K562 (cell line): ENCODE results near the gene ANKRD34A. TPM values are rescaled to one million over a fixed set of nuclear protein-coding genes. Genes with fewer than 3 reads are reported as not detected.

Experiments used
- ADNP ChIP-seq: fragments of 200-800 bp; sonication (Bioruptor generic); IDR thresholded peaks from 2 replicates; pipeline ENCODE4 v1.6.1; 2016; ENCODE audit warnings: missing genetic modification characterization, missing compliant biosample characterization
- CBFA2T3 ChIP-seq: fragments of 450-650 bp; IDR thresholded peaks from 2 replicates; pipeline ENCODE4 v1.6.1; 2017
- CBX3 ChIP-seq, 2 experiments: IDR thresholded peaks; 1 replicate in 1 of 2; 2 replicates in 1 of 2; pipeline ENCODE4 v1.6.1; 2012; ENCODE audit warnings: inconsistent platforms in 2 of 2, low read length in 2 of 2, borderline replicate concordance in 1 of 2, control low read depth in 1 of 2
- CBX5 ChIP-seq: IDR thresholded peaks from 2 replicates; pipeline ENCODE4 v1.6.1; 2014; ENCODE audit warnings: low read depth, borderline replicate concordance
- ERF ChIP-seq: fragments of 450-650 bp; formaldehyde crosslinking; IDR thresholded peaks from 2 replicates; pipeline ENCODE4 v1.4.0; 2020; ENCODE audit warnings: mild to moderate bottlenecking, mixed read lengths
- HNRNPK ChIP-seq: fragments of 200-400 bp; formaldehyde crosslinking; IDR thresholded peaks from one replicate; pipeline ENCODE4 v1.6.1; 2018; ENCODE audit warnings: mild to moderate bottlenecking, low read depth, low read length; ENCODE audit not compliant: poor library complexity, severe bottlenecking
- HNRNPL ChIP-seq: fragments of 200-400 bp; formaldehyde crosslinking; IDR thresholded peaks from 2 replicates; pipeline ENCODE4 v1.6.1; 2017; ENCODE audit warnings: low read depth, mild to moderate bottlenecking, low read length
- HOXB6 ChIP-seq: fragments of 250-450 bp; sonication (Bioruptor Pico); IDR thresholded peaks from 2 replicates; pipeline ENCODE4 v1.5.1; 2022; ENCODE audit warnings: mild to moderate bottlenecking, borderline replicate concordance
- L3MBTL2 ChIP-seq: fragments of 450-650 bp; IDR thresholded peaks from 2 replicates; pipeline ENCODE4 v1.6.1; 2016; ENCODE audit warnings: mild to moderate bottlenecking, moderate library complexity
- NBN ChIP-seq: fragments of 450-650 bp; IDR thresholded peaks from 2 replicates; pipeline ENCODE4 v1.6.1; 2016; ENCODE audit warnings: low read depth, mild to moderate bottlenecking
- POLR2H ChIP-seq: IDR thresholded peaks from 2 replicates; pipeline ENCODE4 v1.6.1; 2016; ENCODE audit warnings: missing genetic modification characterization, low read depth, mild to moderate bottlenecking, control low read depth, missing compliant biosample characterization, moderate library complexity
- RAD21 ChIP-seq, 2 experiments: fragments of 250-450 bp in 1 of 2; fragments of 450-650 bp in 1 of 2; sonication (Bioruptor Pico) in 1 of 2; formaldehyde crosslinking in 1 of 2; IDR thresholded peaks in 1 of 2; conservative IDR thresholded peaks in 1 of 2; 2 replicates each; pipeline versions ENCODE4 v1.4.0 to v1.8.0; 2020 to 2022; ENCODE audit warnings: mild to moderate bottlenecking in 2 of 2, moderate library complexity in 1 of 2
- RNF2 ChIP-seq: sonication (generic); IDR thresholded peaks from 2 replicates; pipeline ENCODE4 v1.6.1; 2016
- SIN3A ChIP-seq, 2 experiments: fragments of 150-350 bp in 1 of 2; IDR thresholded peaks; 2 replicates each; pipeline ENCODE4 v1.6.1; 2011 to 2016; ENCODE audit warnings: borderline replicate concordance in 2 of 2, low read depth in 2 of 2, low read length in 2 of 2, mild to moderate bottlenecking in 2 of 2, moderate library complexity in 2 of 2; ENCODE audit not compliant: control insufficient read depth in 1 of 2
- SNRNP70 ChIP-seq: fragments of 200-400 bp; formaldehyde crosslinking; optimal IDR thresholded peaks from 2 replicates; pipeline ENCODE3; 2017; ENCODE audit warnings: low read depth, low read length
- TAL1 ChIP-seq: fragments of 450-650 bp; IDR thresholded peaks from 2 replicates; pipeline ENCODE4 v1.6.1; 2016; ENCODE audit warnings: mild to moderate bottlenecking
- ZFPM2 ChIP-seq: fragments of 250-450 bp; sonication (Bioruptor Pico); IDR thresholded peaks from 2 replicates; pipeline ENCODE4 v1.5.1; 2022; ENCODE audit warnings: mild to moderate bottlenecking
- ZNF41 ChIP-seq: fragments of 250-450 bp; sonication (Bioruptor Pico); conservative IDR thresholded peaks from 2 replicates; pipeline ENCODE4 v1.4.0; 2020; ENCODE audit warnings: mild to moderate bottlenecking
- ZNF431 ChIP-seq: sonication (generic); formaldehyde crosslinking; IDR thresholded peaks from 2 replicates; pipeline ENCODE4 v1.8.0; 2022; ENCODE audit warnings: mild to moderate bottlenecking, missing genetic modification reagents
- ZNF830 ChIP-seq: fragments of 250-450 bp; sonication (Bioruptor Pico); IDR thresholded peaks from 2 replicates; pipeline ENCODE4 v1.5.0; 2021; ENCODE audit warnings: mild to moderate bottlenecking
- polyA plus RNA-seq, 8 experiments: library from polyadenylated mRNA; depleted of rRNA in 4 of 8; stranded (reverse) in 5 of 8; unstranded in 3 of 8; fragments of >200 nt; fragmentation: Nextera tagmentation in 2 of 8; fragmentation: Illumina TruSeq in 1 of 8; extraction: Ambion mirVana in 2 of 8; extraction: Trizol in 1 of 8; gene quantifications; 2 replicates each; pipeline versions ENCODE4 v1.2.1 to v1.2.3, GENCODE V29; 2011 to 2014; ENCODE audit warnings: inconsistent platforms in 1 of 8, missing spikeins in 1 of 8
- total RNA-seq, 7 experiments: library from RNA; depleted of rRNA in 6 of 7; stranded (reverse); fragments of >200 nt in 6 of 7; fragmentation: Illumina TruSeq in 2 of 7; extraction: Trizol in 2 of 7; gene quantifications; 2 replicates each; pipeline versions ENCODE4 v1.2.1 to v1.2.3, GENCODE V29; 2011 to 2021; ENCODE audit warnings: low replicate concordance in 1 of 7
- TF ChIP-seq, protein P1 (sequence below), 2 experiments: fragments of 450-650 bp; IDR thresholded peaks; 2 replicates each; pipeline ENCODE4 v1.6.1; 2018; ENCODE audit warnings: mild to moderate bottlenecking in 2 of 2, low read depth in 1 of 2; ENCODE audit not compliant: partially characterized antibody in 2 of 2
- TF ChIP-seq, protein P2 (sequence below): sonication (generic); formaldehyde crosslinking; IDR thresholded peaks from 2 replicates; pipeline ENCODE4 v1.8.1; 2023; ENCODE audit warnings: mild to moderate bottlenecking, missing genetic modification reagents, moderate library complexity

The ANKRD34A gene
- total and polyA plus RNA-seq, 9 of the 15 experiments (the other 6 are each of a cell fraction or from before 2014, with no cell fraction given) = 0.06 to 1.6 (median 0.43) TPM

DNA sequence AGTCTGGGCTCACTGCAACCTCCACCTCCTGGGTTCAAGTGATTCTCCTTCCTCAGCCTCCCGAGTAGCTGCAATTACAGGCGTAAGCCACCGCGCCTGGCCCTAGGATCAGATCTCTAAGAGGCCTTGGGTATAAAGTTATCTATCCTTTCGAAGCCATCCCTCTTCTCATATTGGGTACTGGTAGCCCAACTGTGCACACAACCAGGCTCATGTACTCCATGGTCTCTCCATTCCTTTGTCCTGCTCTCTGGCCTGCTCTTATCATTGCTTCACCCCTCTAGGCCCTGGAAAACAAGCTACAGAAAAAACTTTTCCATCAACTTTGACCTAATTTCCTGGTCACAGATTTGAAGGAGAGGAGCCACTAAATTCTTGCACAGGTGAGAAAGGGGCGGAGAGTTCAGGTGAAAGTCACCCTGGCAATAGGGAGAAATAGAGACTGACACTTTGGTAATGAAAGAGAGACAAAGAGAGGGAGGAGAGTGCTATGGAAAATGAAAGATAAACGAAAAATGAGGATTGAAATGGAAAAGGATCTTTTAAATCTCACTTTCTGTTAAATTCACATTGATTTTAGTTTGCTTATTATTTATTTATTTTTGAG, 26.0 kb upstream of the ANKRD34A start (continued):
- TF ChIP-seq ZNF830 (CRISPR knock-in tag) (no peak), CBX5 (no peak), RAD21 (CRISPR knock-in tag; conservative IDR thresholded peaks at IDR 0.05 in 1 of 2, IDR thresholded peaks at IDR 0.05 in 1 of 2) (no peak), CBFA2T3 (no peak), ADNP (tag) (no peak), SIN3A (IDR thresholded peaks at IDR 0.05; ENCODE audit: borderline replicate concordance in 2 of 2, control insufficient read depth in 1 of 2, low read depth in 2 of 2, low read length in 2 of 2) (no peak), ZNF431 (CRISPR knock-in tag) (no peak), POLR2H (tag) (no peak; the same call in 1 of the 2 replicates), RNF2 (no peak), HOXB6 (CRISPR knock-in tag) (peak; percentile 20; the same call in 1 of the 2 replicates), SNRNP70 (no peak), ZNF41 (CRISPR knock-in tag) (no peak), TAL1 (no peak; the same call in 1 of the 2 replicates), ZFPM2 (CRISPR knock-in tag) (peak; percentile 74; the same call in 1 of the 2 replicates), CBX3 (IDR thresholded peaks at IDR 0.05; ENCODE audit: borderline replicate concordance in 1 of 2, low read length in 2 of 2) (no peak), NBN (0 out of 2 replicates have a peak, but pooled peaks have one; percentile 11), ERF (CRISPR knock-in tag) (peak; percentile 97), HNRNPL (no peak), HNRNPK (no peak), L3MBTL2 (no peak)
- TF ChIP-seq, protein P1, sequence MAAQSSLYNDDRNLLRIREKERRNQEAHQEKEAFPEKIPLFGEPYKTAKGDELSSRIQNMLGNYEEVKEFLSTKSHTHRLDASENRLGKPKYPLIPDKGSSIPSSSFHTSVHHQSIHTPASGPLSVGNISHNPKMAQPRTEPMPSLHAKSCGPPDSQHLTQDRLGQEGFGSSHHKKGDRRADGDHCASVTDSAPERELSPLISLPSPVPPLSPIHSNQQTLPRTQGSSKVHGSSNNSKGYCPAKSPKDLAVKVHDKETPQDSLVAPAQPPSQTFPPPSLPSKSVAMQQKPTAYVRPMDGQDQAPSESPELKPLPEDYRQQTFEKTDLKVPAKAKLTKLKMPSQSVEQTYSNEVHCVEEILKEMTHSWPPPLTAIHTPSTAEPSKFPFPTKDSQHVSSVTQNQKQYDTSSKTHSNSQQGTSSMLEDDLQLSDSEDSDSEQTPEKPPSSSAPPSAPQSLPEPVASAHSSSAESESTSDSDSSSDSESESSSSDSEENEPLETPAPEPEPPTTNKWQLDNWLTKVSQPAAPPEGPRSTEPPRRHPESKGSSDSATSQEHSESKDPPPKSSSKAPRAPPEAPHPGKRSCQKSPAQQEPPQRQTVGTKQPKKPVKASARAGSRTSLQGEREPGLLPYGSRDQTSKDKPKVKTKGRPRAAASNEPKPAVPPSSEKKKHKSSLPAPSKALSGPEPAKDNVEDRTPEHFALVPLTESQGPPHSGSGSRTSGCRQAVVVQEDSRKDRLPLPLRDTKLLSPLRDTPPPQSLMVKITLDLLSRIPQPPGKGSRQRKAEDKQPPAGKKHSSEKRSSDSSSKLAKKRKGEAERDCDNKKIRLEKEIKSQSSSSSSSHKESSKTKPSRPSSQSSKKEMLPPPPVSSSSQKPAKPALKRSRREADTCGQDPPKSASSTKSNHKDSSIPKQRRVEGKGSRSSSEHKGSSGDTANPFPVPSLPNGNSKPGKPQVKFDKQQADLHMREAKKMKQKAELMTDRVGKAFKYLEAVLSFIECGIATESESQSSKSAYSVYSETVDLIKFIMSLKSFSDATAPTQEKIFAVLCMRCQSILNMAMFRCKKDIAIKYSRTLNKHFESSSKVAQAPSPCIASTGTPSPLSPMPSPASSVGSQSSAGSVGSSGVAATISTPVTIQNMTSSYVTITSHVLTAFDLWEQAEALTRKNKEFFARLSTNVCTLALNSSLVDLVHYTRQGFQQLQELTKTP (IDR thresholded peaks at IDR 0.05; ENCODE audit: low read depth in 1 of 2, partially characterized antibody in 2 of 2) = no peak
- TF ChIP-seq, protein P2, sequence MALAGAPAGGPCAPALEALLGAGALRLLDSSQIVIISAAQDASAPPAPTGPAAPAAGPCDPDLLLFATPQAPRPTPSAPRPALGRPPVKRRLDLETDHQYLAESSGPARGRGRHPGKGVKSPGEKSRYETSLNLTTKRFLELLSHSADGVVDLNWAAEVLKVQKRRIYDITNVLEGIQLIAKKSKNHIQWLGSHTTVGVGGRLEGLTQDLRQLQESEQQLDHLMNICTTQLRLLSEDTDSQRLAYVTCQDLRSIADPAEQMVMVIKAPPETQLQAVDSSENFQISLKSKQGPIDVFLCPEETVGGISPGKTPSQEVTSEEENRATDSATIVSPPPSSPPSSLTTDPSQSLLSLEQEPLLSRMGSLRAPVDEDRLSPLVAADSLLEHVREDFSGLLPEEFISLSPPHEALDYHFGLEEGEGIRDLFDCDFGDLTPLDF (CRISPR knock-in tag) = no peak
